ENCODE measurements around the gene PCDHB12.
"Not testable (repeated sequence)": the region's sequence is repeated elsewhere in the genome, so short reads cannot be mapped to it uniquely, and the experiment has no call there.

Gene PCDHB12

DNA sequence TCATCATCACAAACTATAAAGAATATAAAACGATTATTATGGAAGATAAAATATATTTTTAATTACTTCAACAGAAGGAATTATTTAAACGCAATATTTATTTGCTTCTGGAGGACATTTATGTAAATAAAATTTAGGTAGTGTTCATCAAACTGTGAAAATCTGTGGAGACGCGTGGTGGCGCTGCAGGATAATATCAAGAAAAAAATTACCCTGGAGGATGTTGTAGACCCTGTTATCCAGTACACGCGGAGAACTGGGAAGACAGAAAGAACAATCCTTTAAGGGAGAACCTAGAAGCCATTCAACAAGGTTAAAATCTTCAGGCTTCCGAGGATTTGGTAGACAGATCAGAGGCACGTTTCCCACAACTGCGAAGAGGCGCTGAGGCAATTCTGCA lies at the start of gene PCDHB12:
Gene PCDHB12 (plus strand): TSS at position 242 of the 400 bp plus-strand sequence. CDS start 189 bp downstream, outside the sequence.
- DNase-seq, result no peak

DNA sequence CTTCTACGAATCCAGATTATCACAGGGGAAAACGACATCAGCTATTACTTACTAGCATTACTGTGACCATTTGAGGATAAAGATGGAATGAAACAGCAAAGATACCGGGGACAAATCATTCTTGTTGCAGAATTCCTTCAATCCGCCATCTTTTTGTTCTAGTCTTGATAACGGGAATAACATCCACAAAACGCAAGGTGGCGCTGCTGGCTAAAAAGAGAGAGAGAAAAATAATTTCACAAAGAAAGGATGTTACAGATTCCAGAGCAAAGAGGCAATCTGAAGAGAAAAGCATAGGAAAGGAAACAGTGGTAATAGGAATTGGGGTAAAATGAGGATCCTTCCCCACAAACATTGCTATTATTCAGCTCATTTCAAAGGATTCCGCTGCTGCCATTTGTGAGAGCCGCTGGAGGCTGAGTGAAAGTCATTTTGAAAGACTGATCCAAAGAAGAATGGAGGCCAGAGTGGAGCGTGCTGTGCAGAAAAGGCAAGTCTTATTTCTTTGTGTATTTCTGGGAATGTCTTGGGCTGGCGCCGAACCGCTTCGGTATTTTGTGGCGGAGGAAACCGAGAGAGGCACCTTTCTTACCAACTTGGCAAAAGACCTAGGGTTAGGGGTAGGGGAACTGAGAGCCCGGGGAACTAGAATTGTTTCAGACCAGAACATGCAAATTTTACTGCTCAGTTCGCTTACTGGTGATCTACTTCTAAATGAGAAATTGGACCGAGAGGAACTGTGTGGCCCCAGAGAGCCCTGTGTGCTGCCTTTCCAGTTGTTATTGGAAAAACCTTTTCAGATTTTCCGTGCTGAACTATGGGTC lies 35.9 kb upstream of the PCDHB12 start, which contains the start of gene PCDHB7:
Gene PCDHB7 (plus strand): TSS at position 264 of the 824 bp plus-strand sequence. CDS start 192 bp downstream, at position 456.
- no peak for DNase-seq

DNA sequence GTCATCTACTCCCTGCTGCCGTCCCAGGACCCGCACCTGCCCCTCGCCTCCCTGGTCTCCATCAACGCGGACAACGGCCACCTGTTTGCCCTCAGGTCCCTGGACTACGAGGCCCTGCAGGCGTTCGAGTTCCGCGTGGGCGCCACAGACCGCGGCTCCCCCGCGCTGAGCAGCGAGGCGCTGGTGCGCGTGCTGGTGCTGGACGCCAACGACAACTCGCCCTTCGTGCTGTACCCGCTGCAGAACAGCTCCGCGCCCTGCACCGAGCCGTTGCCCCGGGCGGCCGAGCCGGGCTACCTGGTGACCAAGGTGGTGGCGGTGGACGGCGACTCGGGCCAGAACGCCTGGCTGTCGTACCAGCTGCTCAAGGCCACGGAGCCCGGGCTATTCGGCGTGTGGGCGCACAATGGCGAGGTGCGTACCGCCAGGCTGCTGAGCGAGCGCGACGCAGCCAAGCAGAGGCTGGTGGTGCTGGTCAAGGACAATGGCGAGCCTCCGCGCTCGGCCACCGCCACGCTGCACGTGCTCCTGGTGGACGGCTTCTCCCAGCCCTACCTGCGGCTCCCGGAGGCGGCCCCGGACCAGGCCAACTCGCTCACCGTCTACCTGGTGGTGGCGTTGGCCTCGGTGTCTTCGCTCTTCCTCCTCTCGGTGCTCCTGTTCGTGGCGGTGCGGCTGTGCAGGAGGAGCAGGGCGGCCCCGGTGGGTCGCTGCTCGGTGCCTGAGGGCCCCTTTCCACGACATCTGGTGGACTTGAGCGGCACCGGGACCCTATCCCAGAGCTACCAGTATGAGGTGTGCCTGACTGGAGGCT lies 34.0 kb upstream of the PCDHB12 start:
- not testable (repeated sequence) for DNase-seq

DNA sequence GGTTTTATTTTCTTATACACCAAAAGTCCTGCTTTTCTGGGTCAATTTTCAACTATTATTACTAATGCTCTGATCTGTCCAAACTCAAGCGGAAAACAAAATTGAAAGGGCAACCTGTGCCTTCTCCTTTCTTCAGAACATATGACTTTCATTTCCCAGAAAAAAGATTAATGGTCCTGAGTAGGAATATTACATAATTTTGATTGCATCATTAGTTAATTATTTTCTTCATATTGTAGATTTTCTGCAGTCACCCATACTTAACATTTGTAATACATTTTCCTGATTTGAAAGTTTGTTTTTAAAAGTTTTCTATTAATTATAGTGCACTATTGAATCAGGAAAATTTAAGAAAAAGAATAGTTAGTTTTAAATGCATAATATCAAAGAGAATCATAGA lies 32.6 kb upstream of the PCDHB12 start:
- no peak for DNase-seq

DNA sequence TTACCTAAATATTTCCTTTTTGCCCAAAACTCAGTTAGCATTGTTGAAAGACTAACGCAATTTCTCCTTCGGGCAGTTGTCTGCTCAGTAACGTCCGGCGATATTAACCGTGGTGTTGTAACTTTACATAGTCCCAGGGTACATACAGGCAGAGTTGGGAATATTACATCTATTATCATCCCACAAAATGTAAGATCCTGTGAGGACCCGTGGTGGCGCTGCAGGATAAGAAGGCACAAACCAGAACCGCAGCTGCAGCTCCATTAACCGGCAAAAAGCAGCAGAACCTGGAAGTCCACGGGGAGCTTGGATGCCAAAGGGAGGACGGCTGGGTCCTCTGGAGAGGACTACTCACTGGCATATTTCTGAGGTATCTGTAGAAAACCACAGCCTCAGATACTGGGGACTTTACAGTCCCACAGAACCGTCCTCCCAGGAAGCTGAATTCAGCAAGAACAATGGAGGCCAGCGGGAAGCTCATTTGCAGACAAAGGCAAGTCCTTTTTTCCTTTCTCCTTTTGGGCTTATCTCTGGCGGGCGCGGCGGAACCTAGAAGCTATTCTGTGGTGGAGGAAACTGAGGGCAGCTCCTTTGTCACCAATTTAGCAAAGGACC lies 30.8 kb upstream of the PCDHB12 start, which contains the start of gene PCDHB8:
Gene PCDHB8 (plus strand): TSS at position 214 of the 615 bp plus-strand sequence. CDS start 245 bp downstream, at position 459.
- DNase-seq, result peak; percentile 18

DNA sequence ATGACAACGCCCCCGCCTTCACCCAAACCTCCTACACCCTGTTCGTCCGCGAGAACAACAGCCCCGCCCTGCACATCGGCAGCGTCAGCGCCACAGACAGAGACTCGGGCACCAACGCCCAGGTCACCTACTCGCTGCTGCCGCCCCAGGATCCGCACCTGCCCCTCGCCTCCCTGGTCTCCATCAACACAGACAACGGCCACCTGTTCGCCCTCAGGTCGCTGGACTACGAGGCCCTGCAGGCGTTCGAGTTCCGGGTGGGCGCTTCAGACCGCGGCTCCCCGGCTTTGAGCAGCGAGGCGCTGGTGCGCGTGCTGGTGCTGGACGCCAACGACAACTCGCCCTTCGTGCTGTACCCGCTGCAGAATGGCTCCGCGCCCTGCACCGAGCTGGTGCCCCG lies 29.1 kb upstream of the PCDHB12 start:
- DNase-seq, result not testable (repeated sequence)

DNA sequence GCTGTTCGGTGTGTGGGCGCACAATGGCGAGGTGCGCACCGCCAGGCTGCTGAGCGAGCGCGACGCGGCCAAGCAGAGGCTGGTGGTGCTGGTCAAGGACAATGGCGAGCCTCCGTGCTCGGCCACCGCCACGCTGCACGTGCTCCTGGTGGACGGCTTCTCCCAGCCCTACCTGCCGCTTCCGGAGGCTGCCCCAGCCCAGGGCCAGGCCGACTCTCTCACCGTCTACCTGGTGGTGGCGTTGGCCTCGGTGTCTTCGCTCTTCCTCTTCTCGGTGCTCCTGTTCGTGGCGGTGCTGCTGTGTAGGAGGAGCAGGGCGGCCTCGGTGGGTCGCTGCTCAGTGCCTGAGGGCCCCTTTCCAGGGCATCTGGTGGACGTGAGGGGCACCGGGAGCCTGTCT lies 28.6 kb upstream of the PCDHB12 start:
- not testable (repeated sequence) for DNase-seq

DNA sequence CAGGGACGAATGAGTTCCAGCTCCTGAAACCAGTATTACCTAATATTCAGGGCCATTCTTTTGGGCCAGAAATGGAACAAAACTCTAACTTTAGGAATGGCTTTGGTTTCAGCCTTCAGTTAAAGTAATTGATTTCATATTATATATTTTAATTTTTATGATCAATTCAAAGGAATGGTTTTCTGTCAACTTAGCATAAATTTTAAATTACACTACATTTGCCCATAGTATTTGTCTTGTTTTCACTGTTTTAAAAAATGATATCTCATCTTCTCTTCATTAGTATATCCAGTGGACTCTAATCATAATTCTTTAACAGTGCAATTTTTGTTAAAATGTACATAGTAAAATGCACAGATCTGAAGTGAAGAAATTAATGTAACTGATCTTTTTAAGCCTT lies 28.2 kb upstream of the PCDHB12 start:
- no peak for DNase-seq

DNA sequence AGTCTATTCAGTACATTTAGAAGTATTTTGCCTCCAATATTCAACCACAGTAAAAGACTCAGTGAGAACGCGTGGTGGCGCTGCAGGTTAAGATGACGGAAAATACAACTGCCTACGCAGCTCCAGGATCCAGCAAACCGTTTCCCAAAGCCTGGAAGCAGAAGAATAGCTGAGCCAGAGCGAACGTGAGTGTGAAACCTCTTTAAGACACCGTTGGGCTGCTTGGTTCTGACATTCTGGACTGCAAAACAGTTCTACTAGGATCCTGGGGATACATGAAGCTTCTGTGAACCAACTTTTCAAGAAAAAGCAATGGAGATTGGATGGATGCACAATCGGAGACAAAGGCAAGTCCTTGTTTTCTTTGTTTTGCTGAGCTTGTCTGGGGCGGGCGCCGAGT lies 26.3 kb upstream of the PCDHB12 start, which contains the start of gene PCDHB16:
Gene PCDHB16 (plus strand): TSS at position 140 of the 400 bp plus-strand sequence. CDS start 173 bp downstream, at position 313.
- DNase-seq, result no peak

DNA sequence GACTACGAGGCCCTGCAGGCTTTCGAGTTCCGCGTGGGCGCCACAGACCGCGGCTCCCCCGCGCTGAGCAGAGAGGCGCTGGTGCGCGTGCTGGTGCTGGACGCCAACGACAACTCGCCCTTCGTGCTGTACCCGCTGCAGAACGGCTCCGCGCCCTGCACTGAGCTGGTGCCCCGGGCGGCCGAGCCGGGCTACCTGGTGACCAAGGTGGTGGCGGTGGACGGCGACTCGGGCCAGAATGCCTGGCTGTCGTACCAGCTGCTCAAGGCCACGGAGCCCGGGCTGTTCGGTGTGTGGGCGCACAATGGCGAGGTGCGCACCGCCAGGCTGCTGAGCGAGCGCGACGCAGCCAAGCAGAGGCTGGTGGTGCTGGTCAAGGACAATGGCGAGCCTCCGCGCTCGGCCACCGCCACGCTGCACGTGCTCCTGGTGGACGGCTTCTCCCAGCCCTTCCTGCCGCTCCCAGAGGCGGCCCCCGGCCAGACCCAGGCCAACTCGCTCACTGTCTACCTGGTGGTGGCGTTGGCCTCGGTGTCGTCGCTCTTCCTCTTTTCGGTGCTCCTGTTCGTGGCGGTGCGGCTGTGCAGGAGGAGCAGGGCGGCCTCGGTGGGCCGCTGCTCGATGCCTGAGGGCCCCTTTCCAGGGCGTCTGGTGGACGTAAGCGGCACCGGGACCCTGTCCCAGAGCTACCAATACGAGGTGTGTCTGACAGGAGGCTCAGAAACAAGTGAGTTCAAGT lies 24.2 kb upstream of the PCDHB12 start:
- DNase-seq, result not testable (repeated sequence)

DNA sequence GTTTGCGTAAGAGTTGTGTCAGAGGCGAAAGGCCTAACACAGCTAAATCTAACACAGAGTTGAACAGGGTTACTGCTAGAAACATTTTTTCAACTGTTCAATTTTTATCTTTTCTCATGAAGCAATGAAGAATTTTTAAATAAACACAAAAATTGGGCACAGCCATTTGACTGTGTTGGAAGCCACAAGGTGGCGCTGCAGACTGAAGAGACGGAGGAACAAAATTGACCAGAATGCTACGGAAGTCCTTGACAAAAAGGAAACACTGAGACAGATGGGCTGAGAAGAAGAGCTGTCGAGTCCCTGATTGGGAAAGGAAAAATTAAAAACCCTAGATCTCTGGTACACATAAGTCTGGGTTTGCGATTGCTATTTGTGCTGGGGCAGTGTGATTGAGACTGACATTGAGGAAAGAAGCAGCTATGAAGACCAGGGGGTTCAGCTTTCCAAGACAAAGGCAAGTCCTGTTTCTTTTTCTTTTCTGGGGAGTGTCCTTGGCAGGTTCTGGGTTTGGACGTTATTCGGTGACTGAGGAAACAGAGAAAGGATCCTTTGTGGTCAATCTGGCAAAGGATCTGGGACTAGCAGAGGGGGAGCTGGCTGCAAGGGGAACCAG lies 21.5 kb upstream of the PCDHB12 start, which contains the start of gene PCDHB9:
Gene PCDHB9 (plus strand): TSS at position 265 of the 616 bp plus-strand sequence. CDS start 158 bp downstream, at position 423.
- no peak for DNase-seq

DNA sequence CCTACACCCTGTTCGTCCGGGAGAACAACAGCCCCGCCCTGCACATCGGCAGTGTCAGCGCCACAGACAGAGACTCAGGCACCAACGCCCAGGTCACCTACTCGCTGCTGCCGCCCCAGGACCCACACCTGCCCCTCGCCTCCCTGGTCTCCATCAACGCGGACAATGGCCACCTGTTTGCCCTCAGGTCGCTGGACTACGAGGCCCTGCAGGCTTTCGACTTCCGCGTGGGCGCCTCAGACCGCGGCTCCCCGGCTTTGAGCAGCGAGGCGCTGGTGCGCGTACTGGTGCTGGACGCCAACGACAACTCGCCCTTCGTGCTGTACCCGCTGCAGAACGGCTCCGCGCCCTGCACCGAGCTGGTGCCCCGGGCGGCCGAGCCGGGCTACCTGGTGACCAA lies 19.8 kb upstream of the PCDHB12 start:
- not testable (repeated sequence) for DNase-seq

DNA sequence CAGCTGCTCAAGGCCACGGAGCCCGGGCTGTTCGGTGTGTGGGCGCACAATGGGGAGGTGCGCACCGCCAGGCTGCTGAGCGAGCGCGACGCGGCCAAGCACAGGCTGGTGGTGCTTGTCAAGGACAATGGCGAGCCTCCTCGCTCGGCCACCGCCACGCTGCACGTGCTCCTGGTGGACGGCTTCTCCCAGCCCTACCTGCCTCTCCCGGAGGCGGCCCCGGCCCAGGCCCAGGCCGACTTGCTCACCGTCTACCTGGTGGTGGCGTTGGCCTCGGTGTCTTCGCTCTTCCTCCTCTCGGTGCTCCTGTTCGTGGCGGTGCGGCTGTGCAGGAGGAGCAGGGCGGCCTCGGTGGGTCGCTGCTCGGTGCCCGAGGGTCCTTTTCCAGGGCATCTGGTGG lies 19.4 kb upstream of the PCDHB12 start:
- DNase-seq, result not testable (repeated sequence)

DNA sequence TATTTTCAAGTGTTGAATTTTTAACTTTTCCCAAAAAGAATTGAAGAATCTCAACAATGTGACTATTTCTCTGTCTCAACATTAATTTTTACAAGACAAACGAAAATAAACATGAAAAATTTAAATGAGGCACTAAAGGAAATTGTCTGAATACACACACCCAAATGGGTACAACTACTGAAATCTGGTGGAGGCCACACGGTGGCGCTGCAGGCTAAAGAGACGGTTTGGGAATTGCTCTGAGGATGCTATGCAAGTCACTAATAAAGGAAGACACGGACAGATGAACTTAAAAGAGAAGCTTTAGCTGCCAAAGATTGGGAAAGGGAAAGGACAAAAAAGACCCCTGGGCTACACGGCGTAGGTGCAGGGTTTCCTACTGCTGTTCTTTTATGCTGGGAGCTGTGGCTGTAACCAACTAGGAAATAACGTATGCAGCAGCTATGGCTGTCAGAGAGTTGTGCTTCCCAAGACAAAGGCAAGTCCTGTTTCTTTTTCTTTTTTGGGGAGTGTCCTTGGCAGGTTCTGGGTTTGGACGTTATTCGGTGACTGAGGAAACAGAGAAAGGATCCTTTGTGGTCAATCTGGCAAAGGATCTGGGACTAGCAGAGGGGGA lies 16.3 kb upstream of the PCDHB12 start, which contains the start of gene PCDHB10:
Gene PCDHB10 (plus strand): TSS at position 244 of the 616 bp plus-strand sequence. CDS start 200 bp downstream, at position 444.
- DNase-seq, result no peak

DNA sequence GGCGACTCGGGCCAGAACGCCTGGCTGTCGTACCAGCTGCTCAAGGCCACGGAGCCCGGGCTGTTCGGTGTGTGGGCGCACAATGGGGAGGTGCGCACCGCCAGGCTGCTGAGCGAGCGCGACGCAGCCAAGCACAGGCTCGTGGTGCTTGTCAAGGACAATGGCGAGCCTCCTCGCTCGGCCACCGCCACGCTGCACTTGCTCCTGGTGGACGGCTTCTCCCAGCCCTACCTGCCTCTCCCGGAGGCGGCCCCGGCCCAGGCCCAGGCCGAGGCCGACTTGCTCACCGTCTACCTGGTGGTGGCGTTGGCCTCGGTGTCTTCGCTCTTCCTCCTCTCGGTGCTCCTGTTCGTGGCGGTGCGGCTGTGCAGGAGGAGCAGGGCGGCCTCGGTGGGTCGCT lies 14.2 kb upstream of the PCDHB12 start:
- DNase-seq, result not testable (repeated sequence)

DNA sequence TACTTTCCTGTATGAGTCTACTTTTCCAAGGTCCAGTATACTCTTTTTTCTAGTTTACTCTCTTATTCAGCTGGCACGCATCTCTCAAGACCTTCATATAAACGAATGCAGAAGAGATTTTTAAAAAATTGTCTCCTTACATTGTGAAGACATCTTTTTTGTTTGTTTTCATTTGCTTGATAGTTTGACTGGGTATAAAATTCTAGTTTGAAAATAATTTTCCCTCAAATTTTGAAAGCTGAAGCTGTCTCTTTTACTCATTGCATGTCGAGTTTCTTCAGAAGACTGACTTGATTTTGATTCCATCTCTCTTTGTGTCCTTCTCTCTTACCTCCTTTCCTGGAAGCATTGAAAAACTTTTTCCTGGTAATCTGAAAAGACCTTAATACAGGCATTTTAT lies 12.2 kb upstream of the PCDHB12 start:
- no peak for DNase-seq

DNA sequence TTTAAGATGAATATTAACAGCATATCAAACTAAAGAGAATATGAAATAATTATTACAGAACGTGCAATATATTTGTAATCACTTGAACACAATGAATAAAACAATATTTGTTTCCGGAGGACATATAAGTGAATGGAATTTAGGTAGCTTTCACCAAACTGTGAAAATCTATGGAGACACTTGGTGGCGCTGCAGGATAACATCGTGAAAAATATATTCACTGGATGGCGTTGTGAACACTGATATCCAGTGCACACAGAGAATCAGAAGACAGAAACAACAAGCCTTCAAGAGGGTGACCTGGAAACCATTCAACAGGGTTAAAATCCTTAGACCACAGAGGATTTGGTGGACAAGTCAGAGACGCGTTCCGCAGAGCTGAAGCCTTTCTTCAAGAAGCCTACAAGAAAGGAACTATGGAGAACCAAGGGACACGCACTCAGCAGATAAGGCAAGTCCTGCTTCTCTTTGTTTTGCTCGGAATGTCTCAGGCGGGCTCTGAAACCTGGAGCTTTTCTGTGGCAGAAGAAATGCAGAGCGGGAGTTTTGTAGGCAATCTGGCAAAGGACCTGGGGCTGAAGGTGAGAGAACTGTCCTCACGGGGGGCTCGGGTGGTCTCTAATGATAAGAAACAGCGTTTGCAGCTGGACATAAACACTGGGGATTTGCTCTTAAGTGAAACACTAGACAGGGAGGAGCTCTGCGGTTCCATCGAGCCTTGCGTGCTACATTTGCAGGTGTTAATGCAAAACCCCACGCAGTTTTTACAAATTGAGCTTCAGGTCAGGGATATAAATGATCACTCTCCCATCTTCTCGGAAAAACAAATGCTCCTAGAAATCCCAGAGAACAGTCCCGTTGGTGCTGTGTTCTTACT lies 8.9 kb upstream of the PCDHB12 start, which contains the start of gene PCDHB11:
Gene PCDHB11 (plus strand): TSS at position 269 of the 877 bp plus-strand sequence. CDS start 148 bp downstream, at position 417.
- DNase-seq, result no peak

DNA sequence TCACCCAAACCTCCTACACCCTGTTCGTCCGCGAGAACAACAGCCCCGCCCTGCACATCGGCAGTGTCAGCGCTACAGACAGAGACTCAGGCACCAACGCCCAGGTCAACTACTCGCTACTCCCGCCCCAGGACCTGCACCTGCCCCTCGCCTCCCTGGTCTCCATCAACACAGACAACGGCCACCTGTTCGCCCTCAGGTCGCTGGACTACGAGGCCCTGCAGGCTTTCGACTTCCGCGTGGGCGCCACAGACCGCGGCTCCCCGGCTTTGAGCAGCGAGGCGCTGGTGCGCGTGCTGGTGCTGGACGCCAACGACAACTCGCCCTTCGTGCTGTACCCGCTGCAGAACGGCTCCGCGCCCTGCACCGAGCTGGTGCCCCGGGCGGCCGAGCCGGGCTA lies 7.4 kb upstream of the PCDHB12 start:
- not testable (repeated sequence) for DNase-seq

DNA sequence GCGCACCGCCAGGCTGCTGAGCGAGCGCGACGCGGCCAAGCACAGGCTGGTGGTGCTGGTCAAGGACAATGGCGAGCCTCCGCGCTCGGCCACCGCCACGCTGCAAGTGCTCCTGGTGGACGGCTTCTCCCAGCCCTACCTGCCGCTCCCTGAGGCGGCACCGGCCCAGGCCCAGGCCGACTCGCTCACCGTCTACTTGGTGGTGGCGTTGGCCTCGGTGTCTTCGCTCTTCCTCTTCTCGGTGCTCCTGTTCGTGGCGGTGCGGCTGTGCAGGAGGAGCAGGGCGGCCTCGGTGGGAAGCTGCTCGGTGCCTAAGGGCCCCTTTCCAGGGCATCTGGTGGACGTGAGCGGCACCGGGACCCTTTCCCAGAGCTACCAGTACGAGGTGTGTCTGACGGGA lies 6.9 kb upstream of the PCDHB12 start:
- not testable (repeated sequence) for DNase-seq

DNA sequence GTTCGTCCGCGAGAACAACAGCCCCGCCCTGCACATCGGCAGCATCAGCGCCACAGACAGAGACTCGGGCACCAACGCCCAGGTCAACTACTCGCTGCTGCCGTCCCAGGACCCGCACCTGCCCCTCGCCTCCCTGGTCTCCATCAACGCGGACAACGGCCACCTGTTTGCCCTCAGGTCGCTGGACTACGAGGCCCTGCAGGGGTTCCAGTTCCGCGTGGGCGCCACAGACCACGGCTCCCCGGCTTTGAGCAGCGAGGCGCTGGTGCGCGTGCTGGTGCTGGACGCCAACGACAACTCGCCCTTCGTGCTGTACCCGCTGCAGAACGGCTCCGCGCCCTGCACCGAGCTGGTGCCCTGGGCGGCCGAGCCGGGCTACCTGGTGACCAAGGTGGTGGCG lies 1.8 kb downstream of the PCDHB12 start:
- DNase-seq, result not testable (repeated sequence)
